SK-N-SH (cell line): Measurements from ENCODE around the gene DIPK1C. TPM values are rescaled to one million over a fixed set of nuclear protein-coding genes. Genes with fewer than 3 reads are reported as not detected.

Experiments
- CTCF ChIA-PET: fragments of 300-600, 350-600 bp; formaldehyde crosslinking; extraction: SDS; loops from one replicate; lab custom pipeline; 2021; lab: Yijun Ruan, JAX
- POLR2A ChIA-PET: fragments of 350-600 bp; sonication (Branson Sonifier 250); formaldehyde crosslinking; extraction: SDS; loops from one replicate; lab custom pipeline; 2020; ENCODE audit warnings: antibody characterized with exemption, inconsistent platforms; lab: Yijun Ruan, JAX
- DNase-seq: peaks from one replicate; pipeline ENCODE4 v3.0.0; 2012
- H2AFZ ChIP-seq: fragments of 200-600 bp; sonication (generic); 2 replicates; pipeline ENCODE4 v1.8.1; 2016; ENCODE audit warnings: antibody characterized with exemption, mild to moderate bottlenecking, low read depth
- H3F3A ChIP-seq: fragments of 200-600 bp; sonication (generic); replicated peaks from 2 replicates; pipeline ENCODE3; 2016; ENCODE audit warnings: antibody characterized with exemption, mild to moderate bottlenecking; ENCODE audit not compliant: insufficient read depth
- H3K27ac ChIP-seq, 2 experiments: fragments of 200-500 bp in 1 of 2; fragments of 200-600 bp in 1 of 2; sonication (Bioruptor generic) in 1 of 2; sonication (generic), shearing (Covaris generic) in 1 of 2; 2 replicates each; pipeline versions ENCODE4 v1.5.1 to v1.6.1; 2014 to 2016; ENCODE audit warnings: low read depth in 2 of 2, inconsistent platforms in 1 of 2, low read length in 1 of 2, mild to moderate bottlenecking in 1 of 2, mixed read lengths in 1 of 2
- H3K27me3 ChIP-seq: fragments of 200-600 bp; sonication (generic), shearing (Covaris generic); 2 replicates; pipeline ENCODE4 v1.6.1; 2016; ENCODE audit warnings: mixed run types; ENCODE audit not compliant: insufficient read depth
- H3K36me3 ChIP-seq, 2 experiments: fragments of 200-500 bp in 1 of 2; fragments of 200-600 bp in 1 of 2; sonication (Bioruptor generic) in 1 of 2; sonication (generic) in 1 of 2; replicated peaks in 1 of 2; 2 replicates each; pipeline versions ENCODE3 to v1.5.1; 2014 to 2016; ENCODE audit warnings: low read length in 1 of 2, mild to moderate bottlenecking in 1 of 2; ENCODE audit not compliant: insufficient read depth in 2 of 2, control insufficient read depth in 1 of 2
- H3K4me1 ChIP-seq, 2 experiments: fragments of 200-500 bp in 1 of 2; fragments of 200-600 bp in 1 of 2; sonication (Bioruptor generic) in 1 of 2; sonication (generic), shearing (Covaris generic) in 1 of 2; 2 replicates each; pipeline versions ENCODE4 v1.5.1 to v1.6.1; 2014 to 2016; ENCODE audit warnings: low read depth in 1 of 2, low read length in 1 of 2, mixed run types in 1 of 2; ENCODE audit not compliant: insufficient read depth in 2 of 2, control insufficient read depth in 1 of 2
- H3K4me2 ChIP-seq: fragments of 200-600 bp; sonication (generic), shearing (Covaris generic); 2 replicates; pipeline ENCODE4 v1.6.1; 2017; ENCODE audit warnings: mixed run types
- H3K4me3 ChIP-seq, 2 experiments: fragments of 200-500 bp in 1 of 2; fragments of 200-600 bp in 1 of 2; sonication (Bioruptor generic) in 1 of 2; sonication (generic), shearing (Covaris generic) in 1 of 2; 2 replicates each; pipeline versions ENCODE4 v1.5.1 to v1.8.1; 2014 to 2016; ENCODE audit warnings: low read depth in 2 of 2, inconsistent platforms in 1 of 2, low read length in 1 of 2, mild to moderate bottlenecking in 1 of 2, mixed read lengths in 1 of 2, moderate library complexity in 1 of 2
- H3K79me2 ChIP-seq: fragments of 200-600 bp; sonication (generic); 2 replicates; pipeline ENCODE4 v1.8.1; 2017; ENCODE audit warnings: mild to moderate bottlenecking; ENCODE audit not compliant: insufficient read depth
- H3K9ac ChIP-seq: fragments of 200-600 bp; sonication (generic); 2 replicates; pipeline ENCODE4 v1.6.1; 2017; ENCODE audit warnings: mixed run types
- H3K9me2 ChIP-seq: fragments of 200-600 bp; sonication (generic); 2 replicates; pipeline ENCODE4 v1.6.1; 2017; ENCODE audit warnings: mixed run types
- H3K9me3 ChIP-seq: fragments of 200-600 bp; sonication (generic); 2 replicates; pipeline ENCODE4 v1.6.1; 2017; ENCODE audit warnings: mixed run types, mild to moderate bottlenecking, moderate library complexity
- H4K20me1 ChIP-seq: fragments of 200-600 bp; sonication (generic); 2 replicates; pipeline ENCODE4 v1.6.1; 2017; ENCODE audit warnings: mild to moderate bottlenecking, mixed run types; ENCODE audit not compliant: insufficient read depth
- EZH2phosphoT487 ChIP-seq: fragments of 200-600 bp; sonication (generic); IDR thresholded peaks from 2 replicates; pipeline ENCODE4 v1.6.1; 2017; ENCODE audit warnings: low read depth, mixed run types, mild to moderate bottlenecking, antibody characterized with exemption, moderate library complexity, borderline replicate concordance
- FOXM1 ChIP-seq: IDR thresholded peaks from 2 replicates; pipeline ENCODE4 v1.4.0; 2012; ENCODE audit warnings: low read depth, mild to moderate bottlenecking
- GATA2 ChIP-seq: sonication (generic); formaldehyde crosslinking; IDR thresholded peaks from 2 replicates; pipeline ENCODE4 v1.5.0; 2020; ENCODE audit warnings: mild to moderate bottlenecking, missing genetic modification reagents
- JUND ChIP-seq: IDR thresholded peaks from 2 replicates; pipeline ENCODE4 v1.4.0; 2012
- MEF2A ChIP-seq: IDR thresholded peaks from 2 replicates; pipeline ENCODE4 v1.4.0; 2012; ENCODE audit warnings: low read depth, borderline replicate concordance
- RFX5 ChIP-seq: IDR thresholded peaks from 2 replicates; pipeline ENCODE4 v1.6.1; 2012; ENCODE audit warnings: mild to moderate bottlenecking, improper control_type of control experiment, low read length
- RXRA ChIP-seq: IDR thresholded peaks from 2 replicates; pipeline ENCODE4 v1.4.0; 2012; ENCODE audit warnings: low read depth, mild to moderate bottlenecking, borderline replicate concordance
- TEAD4 ChIP-seq: IDR thresholded peaks from 2 replicates; pipeline ENCODE4 v1.4.0; 2012; ENCODE audit warnings: mild to moderate bottlenecking, borderline replicate concordance; ENCODE audit not compliant: insufficient read depth
- WGBS: methylation state at CpG from one replicate; pipeline ENCODE4 v1.1.6; 2017; ENCODE audit warnings: low lambda C conversion rate; 5-methylcytosine and 5-hydroxymethylcytosine counted together
- polyA plus RNA-seq, 3 experiments: library from polyadenylated mRNA; depleted of rRNA; stranded (reverse); fragments of >200 nt; gene quantifications; 2 replicates each; pipeline ENCODE4 v1.2.3, GENCODE V29; 2012
- TF ChIP-seq, protein P1 (sequence below): IDR thresholded peaks from 2 replicates; pipeline ENCODE4 v1.4.0; 2012; ENCODE audit warnings: low read depth, borderline replicate concordance
- TF ChIP-seq, protein P2 (sequence below): IDR thresholded peaks from 2 replicates; pipeline ENCODE4 v1.4.0; 2012; ENCODE audit warnings: low read depth
- TF ChIP-seq, protein P3 (sequence below): IDR thresholded peaks from 2 replicates; pipeline ENCODE4 v1.6.1; 2012; ENCODE audit warnings: mild to moderate bottlenecking, low read depth, low read length, moderate library complexity
- TF ChIP-seq, protein P4 (sequence below): fragments of 150-350 bp; IDR thresholded peaks from 2 replicates; pipeline ENCODE4 v1.6.1; 2016; ENCODE audit warnings: mild to moderate bottlenecking, low read depth, low read length
- TF ChIP-seq, protein P5 (sequence below): fragments of 200-600 bp; sonication (generic); IDR thresholded peaks from 2 replicates; pipeline ENCODE4 v1.6.1; 2017; ENCODE audit warnings: antibody characterized with exemption, mild to moderate bottlenecking, moderate library complexity
- TF ChIP-seq, protein P6 (sequence below): IDR thresholded peaks from 2 replicates; pipeline ENCODE4; 2012

Gene DIPK1C
- polyA plus RNA-seq, 1 of the 3 experiments (the other 2 are of a cell fraction), result not detected

DNA sequence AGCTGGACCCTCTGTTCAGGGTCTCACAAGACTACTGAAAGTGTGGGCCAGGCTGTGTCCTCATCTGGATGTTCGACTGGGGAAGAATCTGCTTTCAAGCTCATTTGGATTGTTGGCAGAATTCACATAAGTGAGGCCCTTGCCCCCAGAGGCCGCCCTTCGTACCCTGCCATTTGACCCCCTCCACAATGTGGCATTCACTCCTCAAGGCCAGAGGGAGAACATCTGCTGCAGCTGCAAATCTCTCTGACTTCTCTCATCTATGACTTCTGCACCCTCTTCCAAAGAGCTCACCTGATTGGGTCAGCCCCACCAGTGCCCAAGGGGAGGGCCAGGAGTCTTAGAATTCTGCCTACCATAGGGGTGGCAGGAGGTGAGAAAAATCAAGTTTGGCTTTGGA is 35.2 kb upstream of the DIPK1C start:
- CTCF ChIA-PET, result interaction anchor here (0.9 to 2.7 kb wide), 5 partner anchors 39 to 150 kb away, joined by 3 to 33 read pairs (median 4); no protein-coding TSS in a partner anchor
- H3K27ac ChIP-seq, result no peak overlapping the region

More for the DNA sequence above, 35.2 kb upstream of the DIPK1C start:
- Histone ChIP-seq H3K4me2 (no peak overlapping the region), H3F3A (no peaks in the 10 kb centered on the region), H3K9ac (no peak overlapping the region), H3K4me1 (peaks cover 0 to 4% of the 10 kb centered on the region in 2 experiments; a peak in 1 of 4 replicates), H3K27me3 (peaks cover 50% of the 10 kb centered on the region), H4K20me1 (no peaks in the 10 kb centered on the region), H3K9me3 (no peaks in the 10 kb centered on the region), H3K4me3 (no peak overlapping the region), H3K36me3 (no peaks in the 10 kb centered on the region), H3K9me2 (no peaks in the 10 kb centered on the region), H3K79me2 (peaks cover 9% of the 10 kb centered on the region)
- WGBS, result 20% methylated on average over 3 of the region's 3 CpGs
- no peak for DNase-seq
- POLR2A ChIA-PET, result no interaction called here
- TF ChIP-seq JUND (no peak), MEF2A (no peak), GATA2 (CRISPR knock-in tag) (no peak), RFX5 (no peak), RXRA (no peak), EZH2phosphoT487 (no peak), FOXM1 (no peak), TEAD4 (no peak)
- TF ChIP-seq, protein P1, sequence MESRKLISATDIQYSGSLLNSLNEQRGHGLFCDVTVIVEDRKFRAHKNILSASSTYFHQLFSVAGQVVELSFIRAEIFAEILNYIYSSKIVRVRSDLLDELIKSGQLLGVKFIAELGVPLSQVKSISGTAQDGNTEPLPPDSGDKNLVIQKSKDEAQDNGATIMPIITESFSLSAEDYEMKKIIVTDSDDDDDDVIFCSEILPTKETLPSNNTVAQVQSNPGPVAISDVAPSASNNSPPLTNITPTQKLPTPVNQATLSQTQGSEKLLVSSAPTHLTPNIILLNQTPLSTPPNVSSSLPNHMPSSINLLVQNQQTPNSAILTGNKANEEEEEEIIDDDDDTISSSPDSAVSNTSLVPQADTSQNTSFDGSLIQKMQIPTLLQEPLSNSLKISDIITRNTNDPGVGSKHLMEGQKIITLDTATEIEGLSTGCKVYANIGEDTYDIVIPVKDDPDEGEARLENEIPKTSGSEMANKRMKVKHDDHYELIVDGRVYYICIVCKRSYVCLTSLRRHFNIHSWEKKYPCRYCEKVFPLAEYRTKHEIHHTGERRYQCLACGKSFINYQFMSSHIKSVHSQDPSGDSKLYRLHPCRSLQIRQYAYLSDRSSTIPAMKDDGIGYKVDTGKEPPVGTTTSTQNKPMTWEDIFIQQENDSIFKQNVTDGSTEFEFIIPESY, result no peak
- TF ChIP-seq, protein P2, sequence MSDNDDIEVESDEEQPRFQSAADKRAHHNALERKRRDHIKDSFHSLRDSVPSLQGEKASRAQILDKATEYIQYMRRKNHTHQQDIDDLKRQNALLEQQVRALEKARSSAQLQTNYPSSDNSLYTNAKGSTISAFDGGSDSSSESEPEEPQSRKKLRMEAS, result no peak
- TF ChIP-seq, protein P3, sequence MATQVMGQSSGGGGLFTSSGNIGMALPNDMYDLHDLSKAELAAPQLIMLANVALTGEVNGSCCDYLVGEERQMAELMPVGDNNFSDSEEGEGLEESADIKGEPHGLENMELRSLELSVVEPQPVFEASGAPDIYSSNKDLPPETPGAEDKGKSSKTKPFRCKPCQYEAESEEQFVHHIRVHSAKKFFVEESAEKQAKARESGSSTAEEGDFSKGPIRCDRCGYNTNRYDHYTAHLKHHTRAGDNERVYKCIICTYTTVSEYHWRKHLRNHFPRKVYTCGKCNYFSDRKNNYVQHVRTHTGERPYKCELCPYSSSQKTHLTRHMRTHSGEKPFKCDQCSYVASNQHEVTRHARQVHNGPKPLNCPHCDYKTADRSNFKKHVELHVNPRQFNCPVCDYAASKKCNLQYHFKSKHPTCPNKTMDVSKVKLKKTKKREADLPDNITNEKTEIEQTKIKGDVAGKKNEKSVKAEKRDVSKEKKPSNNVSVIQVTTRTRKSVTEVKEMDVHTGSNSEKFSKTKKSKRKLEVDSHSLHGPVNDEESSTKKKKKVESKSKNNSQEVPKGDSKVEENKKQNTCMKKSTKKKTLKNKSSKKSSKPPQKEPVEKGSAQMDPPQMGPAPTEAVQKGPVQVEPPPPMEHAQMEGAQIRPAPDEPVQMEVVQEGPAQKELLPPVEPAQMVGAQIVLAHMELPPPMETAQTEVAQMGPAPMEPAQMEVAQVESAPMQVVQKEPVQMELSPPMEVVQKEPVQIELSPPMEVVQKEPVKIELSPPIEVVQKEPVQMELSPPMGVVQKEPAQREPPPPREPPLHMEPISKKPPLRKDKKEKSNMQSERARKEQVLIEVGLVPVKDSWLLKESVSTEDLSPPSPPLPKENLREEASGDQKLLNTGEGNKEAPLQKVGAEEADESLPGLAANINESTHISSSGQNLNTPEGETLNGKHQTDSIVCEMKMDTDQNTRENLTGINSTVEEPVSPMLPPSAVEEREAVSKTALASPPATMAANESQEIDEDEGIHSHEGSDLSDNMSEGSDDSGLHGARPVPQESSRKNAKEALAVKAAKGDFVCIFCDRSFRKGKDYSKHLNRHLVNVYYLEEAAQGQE, result no peak
- TF ChIP-seq, protein P4, sequence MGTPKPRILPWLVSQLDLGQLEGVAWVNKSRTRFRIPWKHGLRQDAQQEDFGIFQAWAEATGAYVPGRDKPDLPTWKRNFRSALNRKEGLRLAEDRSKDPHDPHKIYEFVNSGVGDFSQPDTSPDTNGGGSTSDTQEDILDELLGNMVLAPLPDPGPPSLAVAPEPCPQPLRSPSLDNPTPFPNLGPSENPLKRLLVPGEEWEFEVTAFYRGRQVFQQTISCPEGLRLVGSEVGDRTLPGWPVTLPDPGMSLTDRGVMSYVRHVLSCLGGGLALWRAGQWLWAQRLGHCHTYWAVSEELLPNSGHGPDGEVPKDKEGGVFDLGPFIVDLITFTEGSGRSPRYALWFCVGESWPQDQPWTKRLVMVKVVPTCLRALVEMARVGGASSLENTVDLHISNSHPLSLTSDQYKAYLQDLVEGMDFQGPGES, result no peak
- TF ChIP-seq, protein P5, sequence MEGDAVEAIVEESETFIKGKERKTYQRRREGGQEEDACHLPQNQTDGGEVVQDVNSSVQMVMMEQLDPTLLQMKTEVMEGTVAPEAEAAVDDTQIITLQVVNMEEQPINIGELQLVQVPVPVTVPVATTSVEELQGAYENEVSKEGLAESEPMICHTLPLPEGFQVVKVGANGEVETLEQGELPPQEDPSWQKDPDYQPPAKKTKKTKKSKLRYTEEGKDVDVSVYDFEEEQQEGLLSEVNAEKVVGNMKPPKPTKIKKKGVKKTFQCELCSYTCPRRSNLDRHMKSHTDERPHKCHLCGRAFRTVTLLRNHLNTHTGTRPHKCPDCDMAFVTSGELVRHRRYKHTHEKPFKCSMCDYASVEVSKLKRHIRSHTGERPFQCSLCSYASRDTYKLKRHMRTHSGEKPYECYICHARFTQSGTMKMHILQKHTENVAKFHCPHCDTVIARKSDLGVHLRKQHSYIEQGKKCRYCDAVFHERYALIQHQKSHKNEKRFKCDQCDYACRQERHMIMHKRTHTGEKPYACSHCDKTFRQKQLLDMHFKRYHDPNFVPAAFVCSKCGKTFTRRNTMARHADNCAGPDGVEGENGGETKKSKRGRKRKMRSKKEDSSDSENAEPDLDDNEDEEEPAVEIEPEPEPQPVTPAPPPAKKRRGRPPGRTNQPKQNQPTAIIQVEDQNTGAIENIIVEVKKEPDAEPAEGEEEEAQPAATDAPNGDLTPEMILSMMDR, result no peak
- TF ChIP-seq, protein P6, sequence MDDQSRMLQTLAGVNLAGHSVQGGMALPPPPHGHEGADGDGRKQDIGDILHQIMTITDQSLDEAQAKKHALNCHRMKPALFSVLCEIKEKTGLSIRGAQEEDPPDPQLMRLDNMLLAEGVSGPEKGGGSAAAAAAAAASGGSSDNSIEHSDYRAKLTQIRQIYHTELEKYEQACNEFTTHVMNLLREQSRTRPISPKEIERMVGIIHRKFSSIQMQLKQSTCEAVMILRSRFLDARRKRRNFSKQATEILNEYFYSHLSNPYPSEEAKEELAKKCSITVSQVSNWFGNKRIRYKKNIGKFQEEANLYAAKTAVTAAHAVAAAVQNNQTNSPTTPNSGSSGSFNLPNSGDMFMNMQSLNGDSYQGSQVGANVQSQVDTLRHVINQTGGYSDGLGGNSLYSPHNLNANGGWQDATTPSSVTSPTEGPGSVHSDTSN, result no peak
- TF ChIP-seq, all 33 proteins: peak for 0
- H2AFZ ChIP-seq, result no peak overlapping the region
